Putamen (tissue), 1 donor: ENCODE measurements around the gene SMIM38.
"Not testable (repeated sequence)": the region's sequence is repeated elsewhere in the genome, so short reads cannot be mapped to it uniquely, and the experiment has no call there.

ENCODE experiments used
- DNase-seq: peaks from one replicate; pipeline ENCODE4 v3.0.0-alpha.2; 2016; ENCODE audit warnings: low spot score

Gene SMIM38

DNA sequence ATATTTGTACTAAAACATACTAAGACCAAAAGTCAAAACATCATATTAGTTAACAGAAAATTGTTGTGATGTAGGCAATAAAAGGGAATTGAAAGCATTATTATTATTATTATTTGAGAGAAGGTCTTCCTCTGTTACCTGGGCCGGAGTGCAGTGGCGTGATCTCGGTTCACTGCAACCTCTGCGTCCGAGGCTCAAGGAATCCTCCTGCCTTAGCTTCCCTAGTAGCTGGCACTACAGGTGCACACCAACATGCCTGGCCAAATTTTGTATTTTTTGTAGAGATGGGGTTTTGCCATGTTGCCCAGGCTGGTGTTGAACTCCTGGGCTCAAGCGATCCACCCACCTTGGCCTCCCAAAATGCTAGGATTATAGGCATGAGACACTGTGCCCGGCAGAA lies 15.6 kb upstream of the SMIM38 start:
- DNase-seq: not testable (repeated sequence)

DNA sequence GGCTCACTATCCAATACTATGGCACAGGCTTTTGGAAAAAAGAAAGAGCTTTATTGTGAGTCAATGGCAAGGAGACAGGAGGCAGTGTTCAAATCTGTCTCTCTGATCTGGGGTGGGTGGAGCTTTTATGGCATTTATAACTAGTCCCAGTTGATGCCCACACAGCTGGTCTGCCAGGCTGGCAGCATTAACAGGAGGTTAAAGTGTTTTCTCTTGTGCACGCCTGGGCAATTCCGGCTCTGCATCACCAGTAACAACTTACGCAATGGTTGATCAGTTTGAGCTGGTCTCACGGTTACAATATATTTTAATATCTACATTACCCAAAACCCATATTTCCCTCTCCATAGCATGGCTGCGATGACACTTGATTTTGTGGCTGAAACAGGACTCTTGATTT lies 15.1 kb upstream of the SMIM38 start:
- DNase-seq: no peak

DNA sequence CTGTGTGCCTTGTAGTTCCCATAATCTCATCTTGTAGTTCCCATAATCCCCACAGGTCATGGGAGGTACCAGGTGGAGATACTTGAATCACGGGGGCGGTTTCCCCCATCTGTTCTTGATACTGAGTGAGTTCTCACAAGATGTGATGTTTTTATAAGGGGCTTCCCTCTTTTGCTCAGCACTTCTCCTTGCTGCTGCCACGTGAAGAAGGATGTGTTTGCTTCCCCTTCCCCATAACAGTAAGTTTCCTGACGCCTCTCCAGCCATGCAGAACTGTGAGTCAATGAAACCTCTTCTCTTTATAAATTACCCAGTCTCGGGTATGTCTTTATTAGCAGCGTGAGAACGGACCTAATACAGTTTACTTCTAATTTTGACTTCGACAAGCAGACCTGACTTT lies 14.0 kb upstream of the SMIM38 start:
- DNase-seq: no peak

DNA sequence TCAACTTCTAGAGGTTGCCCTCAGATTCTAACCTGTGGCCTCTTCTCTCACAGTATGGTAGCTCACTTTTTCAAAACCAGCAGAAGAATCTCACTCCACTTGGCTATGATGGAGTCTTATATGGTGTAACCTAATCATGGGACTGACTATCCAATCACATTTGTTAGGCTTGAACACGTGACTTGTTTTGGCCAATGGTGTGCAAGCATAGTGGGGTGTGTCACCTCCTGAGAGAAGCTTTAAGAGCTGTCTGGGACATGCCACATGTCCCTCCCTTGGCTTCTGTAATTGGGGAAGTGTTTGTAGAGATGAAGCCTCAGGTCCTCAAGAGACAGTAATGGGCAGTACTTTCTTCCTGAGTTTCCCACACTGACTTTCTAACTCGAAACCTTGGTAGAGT lies 12.8 kb upstream of the SMIM38 start:
- no peak for DNase-seq

DNA sequence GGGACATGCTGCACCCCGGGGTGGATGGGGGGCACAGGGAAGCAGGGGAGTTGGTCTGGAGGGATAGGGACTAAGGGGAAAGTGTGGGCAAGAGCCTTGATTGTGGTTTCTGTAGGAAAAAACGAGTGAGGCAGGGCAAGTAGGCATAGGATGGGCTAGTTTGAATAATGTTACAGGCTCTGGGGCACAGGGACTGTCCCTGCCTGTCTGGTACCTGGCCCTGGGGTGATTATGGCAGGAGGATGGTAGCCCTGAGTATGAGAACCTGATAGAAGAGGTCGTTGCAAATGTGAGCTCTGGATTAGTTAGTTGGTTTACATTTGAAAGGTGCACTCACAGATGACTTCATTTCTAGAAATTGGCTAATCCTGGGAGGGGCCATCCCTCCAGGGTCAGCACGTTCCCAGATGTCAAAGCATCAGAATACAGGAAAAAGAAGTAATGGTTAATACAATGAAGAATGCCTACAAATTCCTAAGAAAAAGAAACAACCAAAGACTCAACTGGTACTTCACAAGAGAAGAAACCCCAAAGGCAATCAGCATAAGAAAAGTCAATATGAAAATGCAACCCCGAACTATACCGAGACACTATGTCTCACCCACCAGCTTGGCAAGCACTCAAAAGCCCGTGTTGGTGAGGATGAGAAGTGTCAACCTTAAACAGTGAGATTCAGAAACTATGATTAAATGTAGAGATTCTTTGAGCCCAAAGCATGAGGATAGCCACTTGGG lies 11.3 kb upstream of the SMIM38 start:
- no peak for DNase-seq

DNA sequence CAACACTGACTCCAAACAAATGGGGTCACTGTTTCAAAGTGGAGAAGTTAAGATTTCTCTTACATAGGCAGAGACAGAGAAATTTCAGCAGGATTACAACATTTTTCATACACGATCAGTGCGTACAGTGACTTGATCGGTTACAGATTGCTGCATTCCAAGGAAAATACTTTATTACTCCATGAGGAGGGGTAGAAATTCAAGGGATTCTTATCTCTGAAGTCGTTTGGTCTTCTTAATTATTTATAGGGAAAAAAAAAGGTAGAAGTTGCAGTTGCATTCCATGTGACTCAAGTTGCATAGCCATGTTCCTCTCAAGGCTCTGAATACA lies 10.7 kb upstream of the SMIM38 start:
- no peak for DNase-seq

DNA sequence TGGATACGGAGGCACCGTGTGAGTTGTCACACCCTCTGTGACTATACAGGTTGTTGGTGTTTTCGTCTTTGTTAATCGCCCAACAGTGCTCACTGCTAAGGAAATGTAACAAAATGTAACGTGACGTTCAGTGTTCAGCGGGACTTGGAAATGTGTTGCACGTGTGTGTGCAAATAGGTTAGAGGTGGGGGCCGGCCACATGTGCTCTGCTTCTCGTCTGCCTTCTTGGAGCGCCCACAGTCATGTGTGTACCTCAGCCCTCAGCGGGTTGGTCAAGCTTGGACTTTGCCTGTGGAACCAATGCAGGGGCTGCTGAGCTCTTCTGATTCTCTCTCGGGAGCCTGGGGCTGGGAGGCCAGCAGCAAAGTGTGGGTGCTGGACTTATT lies 7.4 kb upstream of the SMIM38 start:
- DNase-seq: no peak

DNA sequence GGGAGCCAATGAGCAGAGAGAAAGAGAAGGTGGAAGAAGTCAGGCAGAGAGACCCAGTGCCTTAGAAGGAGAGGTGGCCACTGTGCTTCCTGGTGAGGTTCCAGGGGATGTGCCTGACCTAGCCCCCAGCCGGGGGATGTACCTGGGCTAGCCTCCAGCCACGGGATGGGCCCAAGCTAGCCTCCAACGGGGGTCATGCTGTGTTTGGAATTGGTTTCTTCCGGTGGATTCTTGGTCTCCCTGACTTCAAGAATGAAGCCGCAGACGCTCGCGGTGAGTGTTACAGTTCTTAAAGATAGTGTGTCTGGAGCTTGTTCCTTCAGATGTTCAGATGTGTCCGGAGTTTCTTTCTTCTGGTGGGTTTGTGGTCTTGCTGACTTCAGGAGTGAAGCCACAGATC lies 6.9 kb upstream of the SMIM38 start:
- DNase-seq: no peak

DNA sequence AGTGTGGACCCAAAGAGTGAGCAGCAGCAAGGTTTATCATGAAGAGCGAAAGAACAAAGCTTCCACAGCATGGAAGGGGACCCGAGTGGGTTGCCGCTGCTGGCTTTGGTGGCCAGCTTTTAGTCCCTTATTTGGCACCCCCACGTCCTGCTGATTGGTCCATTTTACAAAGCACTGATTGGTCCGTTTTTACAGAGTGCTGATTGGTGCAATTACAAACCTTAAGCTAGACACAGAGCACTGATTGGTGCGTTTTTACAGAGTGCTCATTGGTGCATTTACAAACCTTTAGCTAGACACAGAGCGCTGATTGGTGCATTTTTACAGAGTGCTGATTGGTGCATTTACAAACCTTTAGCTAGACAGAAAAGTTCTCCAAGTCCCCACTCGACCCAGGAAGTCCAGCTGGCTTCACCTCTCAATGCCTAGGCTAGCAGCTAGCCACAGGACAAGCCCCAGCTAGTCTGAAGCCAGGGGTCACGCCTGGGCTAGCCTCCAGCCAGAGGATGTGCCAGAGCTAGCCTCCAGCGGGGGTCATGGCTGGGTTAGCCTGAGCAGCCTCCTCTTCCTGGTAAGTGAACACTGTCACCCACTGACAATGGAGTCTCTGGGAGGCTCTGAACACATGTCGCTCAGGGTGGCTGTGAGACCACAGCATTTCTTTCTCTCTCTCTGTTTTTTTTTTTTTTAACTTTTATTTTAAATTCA lies 6.2 kb upstream of the SMIM38 start:
- not testable (repeated sequence) for DNase-seq

DNA sequence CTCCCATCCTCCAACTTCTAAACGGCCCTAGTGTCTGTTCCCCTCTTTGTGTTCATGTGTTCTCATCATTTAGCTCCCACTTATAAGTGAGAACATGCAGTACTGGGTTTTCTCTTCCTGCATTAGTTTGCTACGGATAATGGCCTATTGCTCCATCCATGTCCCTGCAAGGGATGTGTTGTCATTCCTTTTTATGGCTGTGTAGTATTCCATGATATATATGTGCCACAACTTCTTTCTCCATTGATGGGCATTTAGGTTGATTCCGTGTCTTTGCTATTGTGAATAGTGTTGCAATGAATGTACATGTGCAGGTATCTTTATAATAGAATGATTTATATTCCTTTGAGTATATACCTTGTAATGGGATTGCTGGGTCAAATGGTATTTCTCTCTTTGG lies 5.6 kb upstream of the SMIM38 start:
- no peak for DNase-seq

DNA sequence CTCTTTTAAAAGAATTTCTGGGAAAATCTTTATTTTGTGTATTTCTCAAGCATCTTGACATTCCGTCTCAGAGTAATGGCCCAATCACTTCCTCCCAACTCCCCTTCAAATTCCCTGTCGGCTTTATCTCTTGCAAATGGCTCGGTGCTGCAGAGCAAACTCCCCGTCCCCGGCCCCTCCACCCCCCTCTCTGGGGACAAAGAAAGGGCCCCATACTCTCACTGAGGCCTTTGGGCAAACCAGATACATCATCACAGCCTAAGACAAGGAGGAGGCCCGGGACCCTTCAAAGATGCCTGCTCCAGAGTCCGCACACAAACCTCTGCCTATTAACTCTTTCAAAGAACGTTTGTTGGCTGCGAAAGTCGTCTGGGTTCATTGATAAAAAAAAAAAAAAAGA lies 3.9 kb upstream of the SMIM38 start:
- DNase-seq: no peak

DNA sequence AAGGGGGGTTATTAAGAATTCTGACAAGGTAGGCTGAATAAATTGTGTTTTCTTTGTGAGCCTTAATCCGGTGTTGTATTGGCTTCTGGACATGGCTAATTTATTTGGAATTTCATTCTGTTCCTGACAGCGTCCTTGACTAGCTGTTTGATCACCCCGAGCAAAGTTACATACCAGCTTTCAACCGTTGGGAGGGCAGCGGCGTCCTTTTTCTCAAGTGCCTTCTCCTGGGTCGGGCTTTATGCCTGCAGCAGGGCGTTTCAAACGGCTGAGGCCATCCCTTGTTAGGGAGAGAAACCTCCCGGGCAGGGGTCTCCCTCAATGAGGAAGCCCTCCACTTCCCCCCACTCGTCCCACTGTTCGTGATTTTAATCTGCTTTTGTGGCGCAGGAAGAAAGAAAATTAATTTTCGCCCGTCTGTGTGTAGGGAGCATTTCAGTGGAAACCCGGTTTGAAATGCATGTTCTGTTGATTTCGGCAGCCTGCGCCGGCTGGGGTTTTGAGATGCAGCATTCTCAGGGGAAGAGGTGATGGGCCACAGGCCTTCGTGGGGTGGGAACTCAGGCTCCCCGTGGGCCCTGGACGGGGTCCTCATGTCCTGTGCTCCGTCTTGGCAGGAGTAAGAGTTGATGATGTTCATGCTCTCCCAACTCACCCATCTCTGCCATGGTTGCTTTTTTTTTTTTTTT lies 2.9 kb upstream of the SMIM38 start:
- no peak for DNase-seq

DNA sequence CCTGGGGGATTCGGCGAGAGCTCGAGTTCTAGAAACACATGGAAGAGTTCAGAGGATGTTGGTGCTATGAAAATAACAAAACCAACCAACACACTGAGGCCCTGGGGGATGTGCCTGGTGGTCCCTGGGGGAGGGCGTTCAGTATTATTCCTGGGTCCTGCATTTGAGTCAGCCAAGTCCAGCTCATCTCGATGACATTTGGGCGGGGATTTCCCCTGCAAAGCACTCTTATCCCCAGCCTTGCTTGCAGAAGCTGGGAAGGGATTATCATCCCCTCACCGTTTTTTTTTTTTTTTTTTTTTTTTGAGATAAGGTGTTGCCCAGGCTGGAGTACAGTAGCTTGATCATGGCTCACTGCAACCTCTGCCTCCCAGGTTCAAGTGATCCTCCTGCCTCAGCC lies 2.1 kb upstream of the SMIM38 start:
- DNase-seq: no peak

DNA sequence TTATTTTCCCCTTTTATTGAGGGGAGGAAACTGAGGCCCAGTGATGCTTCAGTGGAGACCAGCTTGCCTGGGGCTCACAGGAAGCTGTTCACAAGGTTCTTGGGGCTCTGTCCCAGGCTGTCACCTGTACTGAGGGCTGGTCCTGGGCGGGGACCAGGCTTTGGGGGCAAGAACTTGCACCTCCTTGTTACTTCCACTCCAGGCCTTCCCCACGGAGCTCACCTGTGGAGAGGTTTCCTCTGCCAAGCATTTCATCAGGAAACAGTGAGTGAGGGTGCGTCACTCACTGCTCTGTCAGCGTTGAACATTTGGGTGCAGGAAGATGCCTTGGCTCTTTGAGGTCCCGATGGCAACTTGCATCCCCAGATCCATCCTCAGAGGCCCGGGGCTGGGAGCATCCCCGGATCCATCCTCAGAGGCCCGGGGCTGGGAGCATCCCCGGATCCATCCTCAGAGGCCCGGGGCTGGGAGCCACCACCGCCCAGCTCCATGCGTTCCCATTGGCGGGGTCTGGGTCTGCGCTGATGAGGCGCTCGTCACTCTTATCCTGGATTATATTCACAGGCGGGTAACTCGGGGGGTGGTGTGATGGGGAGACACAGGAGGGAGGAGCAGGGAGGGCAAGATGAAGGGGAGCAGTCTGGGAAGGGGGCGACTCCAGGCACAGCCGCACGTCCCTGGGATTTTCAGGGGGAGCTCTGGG lies 1.4 kb upstream of the SMIM38 start:
- DNase-seq: no peak

DNA sequence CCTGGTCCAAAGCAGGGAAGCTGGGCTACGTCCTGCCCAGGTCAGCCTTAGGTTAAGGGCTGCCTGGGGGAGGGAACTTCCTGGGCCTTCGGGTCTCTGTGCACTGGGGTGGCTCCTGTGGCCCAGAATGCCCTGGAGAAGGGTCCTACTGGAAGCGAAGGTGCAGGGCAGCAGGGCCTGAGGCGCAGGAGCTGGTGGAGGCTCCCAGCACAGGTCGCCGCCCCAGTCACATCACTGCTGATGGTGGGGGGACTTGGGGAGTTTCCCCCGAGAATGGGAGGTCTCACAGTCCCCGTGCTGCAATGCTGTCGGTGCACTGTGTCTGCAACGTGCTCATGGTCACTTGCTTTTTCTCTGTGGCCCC lies 815 bp upstream of the SMIM38 start:
- no peak for DNase-seq

DNA sequence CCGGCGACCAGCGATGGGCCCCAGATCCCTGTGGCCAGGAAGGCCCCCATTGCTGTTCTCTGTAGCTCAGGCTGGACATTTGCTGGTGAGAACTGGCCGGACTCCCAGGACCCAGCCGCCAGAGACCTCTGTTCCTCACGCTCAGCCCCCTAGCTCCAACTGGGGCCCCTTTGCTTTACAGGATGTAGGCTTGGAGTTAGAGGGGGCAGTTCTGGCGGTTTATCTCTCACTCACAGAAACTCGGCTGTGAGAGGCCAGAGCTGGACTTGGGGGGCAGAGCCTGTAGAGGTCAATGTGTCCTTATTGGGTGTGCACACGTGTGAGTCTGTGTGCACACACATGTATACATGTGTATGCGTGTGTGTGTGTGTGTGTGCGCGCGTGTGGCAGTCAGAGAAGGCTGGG lies 502 bp downstream of the SMIM38 start:
- no peak for DNase-seq

DNA sequence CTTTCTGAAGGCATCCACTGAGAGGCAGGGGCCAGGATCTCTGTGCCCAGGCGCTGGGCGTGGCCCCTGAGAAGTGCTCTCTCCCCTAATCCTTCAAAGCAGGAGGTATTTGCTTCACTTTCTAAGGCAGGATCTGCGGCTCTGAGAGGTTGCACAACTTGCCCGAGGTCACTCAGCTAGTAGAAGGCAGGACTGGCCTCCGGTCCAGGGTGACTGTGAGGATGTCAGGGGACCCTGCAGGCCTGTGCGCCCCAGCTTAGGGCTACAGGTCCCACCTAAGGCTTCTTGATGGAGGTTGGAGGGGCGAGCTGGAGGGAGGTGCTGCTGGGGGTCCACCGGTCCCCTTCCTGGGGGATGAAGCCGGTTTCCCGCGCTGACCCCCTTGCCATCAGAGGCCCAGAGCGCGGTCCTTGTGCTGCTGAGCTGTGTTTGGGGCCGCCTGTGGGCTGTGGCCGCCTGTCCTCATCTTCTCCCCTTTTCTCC lies 979 bp downstream of the SMIM38 start:
- DNase-seq: no peak

DNA sequence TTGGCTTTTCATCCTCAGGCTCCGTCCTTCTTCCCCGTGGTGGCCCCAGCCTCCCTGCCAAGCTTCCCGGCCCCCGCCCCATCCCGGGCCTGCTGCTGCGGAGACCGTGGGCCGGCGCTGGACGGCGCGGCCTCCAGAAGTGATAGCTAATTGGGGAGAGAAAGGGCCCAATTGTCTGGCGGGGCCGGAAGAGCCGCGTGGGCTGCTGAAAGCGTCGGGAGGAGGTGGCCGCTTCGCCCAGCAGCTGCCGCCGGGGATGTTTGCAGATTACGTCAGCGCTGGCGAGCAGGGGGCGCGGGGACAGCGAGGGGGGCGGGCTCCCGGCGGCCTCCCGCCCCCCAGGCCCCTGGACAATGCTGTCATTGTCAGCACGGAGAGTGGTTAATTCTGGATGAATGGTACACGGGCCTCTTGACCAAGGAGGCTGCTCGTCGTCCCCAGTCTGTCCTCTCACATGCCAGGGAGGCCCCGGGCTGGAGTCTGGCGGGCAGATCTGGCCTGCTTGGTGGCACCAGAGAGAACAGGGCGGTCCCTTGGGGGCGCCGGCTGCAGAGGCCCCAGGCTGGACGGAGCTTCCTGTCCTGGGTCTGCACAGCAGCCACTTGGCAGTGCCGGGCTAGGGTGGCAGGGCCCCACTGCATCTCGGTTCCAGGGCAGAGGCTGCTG lies 1.6 kb downstream of the SMIM38 start:
- DNase-seq: peak; percentile 96

DNA sequence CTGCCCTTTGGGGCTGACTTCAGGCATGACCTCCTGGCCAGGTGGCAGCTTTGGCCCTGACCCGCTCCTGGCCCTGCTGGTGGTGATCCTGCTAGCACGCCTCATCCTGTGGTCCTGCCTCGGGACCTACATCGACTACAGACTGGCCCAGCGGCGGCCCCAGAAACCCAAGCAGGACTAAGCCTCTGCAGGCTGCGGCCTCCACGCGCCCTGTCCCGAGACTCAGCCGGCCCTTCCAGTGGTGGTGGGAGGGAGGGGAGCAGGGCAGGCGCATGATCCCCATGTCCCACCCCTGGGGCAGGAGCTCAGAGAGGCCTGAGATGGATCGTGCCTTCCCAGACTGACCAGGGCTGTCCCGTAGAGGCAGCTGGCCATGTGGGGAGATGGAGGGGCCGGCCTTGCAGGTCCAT lies 2.1 kb downstream of the SMIM38 start:
- DNase-seq: no peak

DNA sequence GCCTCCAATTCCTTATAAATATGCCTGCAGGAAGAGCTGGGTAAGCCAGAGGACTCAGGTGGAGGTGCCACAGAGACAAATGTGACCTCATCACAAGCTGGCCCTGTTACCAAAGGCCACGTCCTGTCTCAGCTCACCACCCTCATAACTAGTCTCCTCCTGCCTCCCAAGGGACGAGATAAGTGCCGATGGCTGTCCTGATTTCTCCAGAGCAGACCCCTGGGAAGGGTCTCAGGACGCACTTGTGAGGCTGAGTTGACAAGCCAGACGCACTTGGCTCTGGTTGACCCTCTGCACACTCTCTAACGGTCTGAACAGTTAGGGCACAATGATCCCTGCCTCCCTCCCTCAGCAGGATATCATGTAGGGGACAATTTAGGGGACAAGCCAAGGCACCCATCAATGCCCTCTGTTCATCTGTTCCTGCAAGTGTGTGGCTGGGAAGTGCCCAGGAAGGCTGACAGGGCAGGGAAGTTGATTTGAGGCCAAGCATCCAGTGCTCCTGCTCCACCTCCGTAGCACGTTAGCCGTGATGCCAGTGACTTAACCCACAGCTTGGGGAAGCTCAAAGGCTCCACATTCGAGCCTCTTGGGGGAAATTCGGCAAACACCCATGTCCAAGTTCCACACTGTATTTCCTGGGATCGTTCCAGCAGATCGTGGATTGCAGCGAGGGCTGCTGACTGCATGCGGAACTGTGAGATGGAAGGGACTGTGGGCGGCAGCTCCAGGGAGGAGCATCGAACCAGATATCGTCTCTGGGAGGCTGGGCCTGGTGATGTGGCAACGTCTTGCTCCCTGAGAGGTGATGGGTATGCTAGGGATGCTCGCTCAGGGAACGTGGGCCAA lies 2.8 kb downstream of the SMIM38 start:
- peak; percentile 29 for DNase-seq

DNA sequence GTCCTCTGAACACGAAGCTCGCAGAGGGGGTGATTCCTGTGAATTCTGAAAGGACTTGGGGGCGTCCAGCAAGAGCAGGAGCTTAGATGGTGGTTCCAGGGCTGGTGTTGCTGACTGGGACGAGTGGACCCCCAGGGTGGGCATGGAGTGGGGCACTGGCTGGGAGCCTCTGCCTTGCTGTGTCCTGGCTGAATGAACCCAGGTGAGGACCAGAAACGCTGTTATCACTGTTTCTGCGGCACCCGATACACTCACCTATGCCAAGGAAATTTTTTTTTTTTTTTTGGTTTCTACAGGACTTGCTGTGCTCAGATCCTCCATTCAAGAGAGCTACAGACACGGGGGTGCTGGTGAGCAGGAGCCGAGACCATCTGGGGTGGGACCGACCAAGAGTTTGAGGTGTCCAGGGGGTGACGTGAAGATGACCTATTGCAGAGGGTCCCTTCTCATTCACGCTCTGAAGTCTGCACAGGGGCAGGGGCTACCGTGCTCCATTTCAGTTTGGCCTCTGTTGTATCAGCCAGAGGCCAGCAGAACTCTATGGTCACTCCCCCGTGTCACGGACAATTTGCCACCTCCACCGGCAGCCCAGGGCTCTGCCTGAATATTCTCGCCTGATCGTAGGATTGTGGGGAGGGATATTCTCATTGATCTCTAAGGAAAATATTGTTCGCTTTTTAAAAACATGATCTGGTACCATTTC lies 3.6 kb downstream of the SMIM38 start:
- DNase-seq: no peak
